HG03097 (cell line): ENCODE measurements around the gene ZNF689.
"Not testable (repeated sequence)": the region's sequence is repeated elsewhere in the genome, so short reads cannot be mapped to it uniquely, and the experiment has no call there.

Experiments used
- ATAC-seq: cut with Tn5 transposase; IDR thresholded peaks from one replicate; pipeline ENCODE4 v1.9.1; 2021; ENCODE audit not compliant: unreplicated experiment, low FRiP score

The ZNF689 gene

DNA sequence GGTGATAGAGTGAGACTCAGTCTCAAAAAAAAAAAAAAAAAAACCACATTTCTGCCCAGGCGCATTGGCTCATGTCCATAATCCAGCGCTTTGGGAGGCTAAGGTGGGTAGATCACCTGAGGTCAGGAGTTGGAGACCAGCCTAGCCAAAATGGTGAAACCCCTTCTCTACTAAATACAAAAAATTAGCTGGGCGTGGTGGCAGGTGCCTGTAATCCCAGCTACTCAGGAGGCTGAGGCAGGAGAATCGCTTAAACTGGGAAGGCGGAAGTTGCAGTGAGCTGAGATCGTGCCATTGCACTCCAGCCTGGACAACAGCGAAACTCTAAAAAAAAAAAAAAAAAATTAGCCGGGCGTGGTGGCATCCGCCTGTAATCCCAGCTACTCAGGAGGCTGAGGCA lies 26.9 kb upstream of the ZNF689 start:
- ATAC-seq = not testable (repeated sequence)

DNA sequence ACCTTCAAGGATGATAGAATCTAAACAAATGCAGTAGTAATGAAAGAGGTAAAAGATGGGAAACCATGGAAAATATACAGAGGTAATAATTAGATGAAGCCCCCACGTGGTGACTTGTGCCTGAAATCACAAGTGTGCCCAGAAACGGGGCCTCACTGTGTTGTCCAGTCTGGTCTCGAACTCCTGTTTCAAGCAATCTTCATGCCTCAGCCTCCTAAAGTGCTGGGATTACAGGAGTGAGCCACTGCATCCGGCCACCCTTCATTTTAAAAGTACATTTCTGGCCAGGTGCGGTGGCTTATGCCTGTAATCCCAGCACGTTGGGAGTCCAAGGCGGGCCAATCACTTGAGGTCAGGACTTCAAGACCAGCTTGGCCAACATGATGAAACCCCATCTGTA lies 26.4 kb upstream of the ZNF689 start:
- no peak for ATAC-seq

DNA sequence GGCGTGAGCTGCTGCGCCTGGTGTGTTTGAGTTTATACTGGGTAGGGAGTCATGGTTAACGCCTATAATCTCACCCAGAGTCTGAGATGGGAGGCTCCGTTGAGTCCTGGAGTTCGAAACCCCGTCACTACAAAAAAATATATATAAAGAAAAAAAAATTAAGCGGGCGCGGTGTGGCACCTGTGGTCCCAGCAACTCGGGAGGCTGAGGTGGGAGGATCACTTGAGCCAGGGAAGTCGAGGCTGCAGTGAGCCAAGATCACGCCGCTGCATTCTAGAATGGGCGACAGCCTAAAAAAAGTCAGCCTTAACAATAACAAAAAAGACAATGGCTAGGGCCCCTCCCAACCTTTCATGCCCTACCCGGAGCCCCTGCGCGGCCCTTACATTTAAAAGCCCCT lies 23.3 kb upstream of the ZNF689 start:
- no peak for ATAC-seq

DNA sequence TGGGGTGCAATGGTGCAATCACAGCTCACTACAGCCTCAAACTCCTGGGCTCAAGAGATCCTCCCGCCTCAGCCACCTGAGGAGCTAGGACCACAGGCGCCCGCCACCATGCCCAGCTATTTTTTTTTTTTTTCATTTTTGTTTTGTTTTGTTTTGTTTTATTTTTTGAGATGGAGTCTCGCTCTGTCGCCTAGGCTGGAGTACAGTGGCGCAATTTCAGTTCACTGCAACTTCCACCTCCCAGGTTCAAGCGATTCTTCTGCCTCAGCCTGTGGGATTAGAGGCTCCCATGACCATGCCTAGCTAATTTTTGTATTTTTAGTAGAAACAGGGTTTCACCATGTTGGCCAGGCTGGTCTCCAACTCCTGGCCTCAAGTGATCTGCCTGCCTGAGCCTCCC lies 22.3 kb upstream of the ZNF689 start:
- ATAC-seq = not testable (repeated sequence)

DNA sequence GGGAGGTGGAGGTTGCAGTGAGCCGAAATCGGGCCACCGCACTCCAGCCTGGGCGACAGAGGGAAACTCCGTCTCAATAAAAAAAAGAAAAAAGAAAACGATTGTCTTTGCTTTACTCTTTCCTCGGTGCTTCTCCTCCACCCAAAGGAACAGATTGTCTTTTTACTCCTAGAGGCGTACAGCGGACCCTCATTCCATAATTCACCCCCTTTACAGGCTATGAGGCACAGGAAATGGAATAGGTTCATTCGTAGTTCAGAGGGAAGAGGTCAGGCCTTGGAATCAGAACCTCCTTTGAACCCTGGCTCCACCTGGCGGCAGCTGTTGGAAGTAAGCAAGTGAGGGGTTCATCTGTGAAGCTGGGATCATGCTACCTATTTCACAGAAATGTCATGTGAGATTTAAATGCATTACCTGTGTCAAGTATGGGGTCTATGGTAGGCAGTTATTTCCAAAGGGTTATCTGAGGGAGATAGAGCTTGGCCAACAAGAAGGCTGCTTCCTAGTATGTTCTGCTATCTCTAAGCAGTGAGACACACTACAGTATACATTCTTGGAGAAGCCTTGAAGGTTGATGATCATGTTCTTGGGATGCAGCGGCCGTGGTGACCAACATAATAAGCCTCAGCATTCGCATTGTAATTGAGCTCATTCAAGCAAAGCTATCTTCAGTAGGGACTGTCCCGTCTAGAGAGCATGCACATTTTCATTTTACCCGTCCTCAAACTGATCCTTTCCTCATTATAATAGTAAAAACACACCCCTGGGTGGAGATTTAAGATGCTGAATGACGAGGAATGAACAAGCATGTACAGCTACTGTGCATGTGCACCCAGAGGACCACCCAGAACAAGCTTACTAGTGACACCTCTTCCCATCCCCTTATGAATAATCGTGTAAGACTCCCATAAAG lies 18.7 kb upstream of the ZNF689 start:
- ATAC-seq = no peak

DNA sequence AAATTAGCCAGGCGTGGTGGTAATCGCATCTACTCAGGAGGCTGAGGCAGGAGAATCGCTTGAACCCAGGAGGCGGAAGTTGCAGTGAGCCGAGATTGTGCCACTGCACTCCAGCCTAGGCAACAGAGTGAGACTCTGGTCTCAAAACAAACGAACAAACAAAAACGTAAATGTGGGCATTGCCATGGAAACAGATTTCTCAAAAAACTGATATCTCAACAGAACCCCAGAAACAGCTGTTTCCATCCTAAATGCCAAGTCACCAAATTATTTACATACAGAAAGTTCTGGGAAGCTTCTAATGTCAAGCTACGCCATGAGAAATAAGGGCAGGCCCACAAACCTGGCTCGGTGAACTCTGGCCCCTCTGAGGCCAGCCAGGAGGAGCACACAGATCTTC lies 16.0 kb upstream of the ZNF689 start:
- ATAC-seq = no peak

DNA sequence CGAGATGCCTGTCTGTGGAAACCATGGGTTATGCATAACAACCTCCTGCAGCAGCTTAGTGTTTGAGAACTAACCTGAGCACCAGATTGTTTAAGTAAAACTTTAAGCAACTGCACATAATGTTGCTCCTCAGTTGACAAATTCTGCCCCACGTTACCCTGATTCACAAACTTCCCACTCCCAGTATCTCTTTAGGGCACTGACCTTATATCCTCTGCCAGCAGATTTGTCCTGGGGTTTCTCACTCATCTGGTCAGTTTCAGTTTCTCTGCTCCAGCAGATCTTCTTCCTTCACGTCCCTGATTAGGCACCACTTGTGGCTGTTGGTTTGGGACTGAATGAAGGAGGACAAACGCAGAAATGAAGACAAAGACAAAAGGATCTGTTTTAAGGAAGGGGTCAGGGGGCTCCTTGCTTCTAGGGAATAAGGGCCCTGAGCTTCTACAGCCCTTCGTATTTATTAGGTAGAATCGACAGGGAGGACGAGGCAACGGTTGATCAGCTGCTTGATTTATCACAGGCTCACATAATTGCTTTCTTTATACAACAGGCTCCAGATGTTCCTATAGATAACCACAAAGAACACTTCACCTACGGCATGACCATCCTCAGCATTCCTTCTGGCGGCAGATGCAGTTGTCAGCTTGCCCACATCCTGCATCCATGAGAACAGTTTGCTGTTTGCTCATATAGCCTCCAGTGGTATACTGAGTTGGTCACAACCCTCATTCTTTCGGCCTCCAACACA lies 13.5 kb upstream of the ZNF689 start:
- no peak for ATAC-seq

DNA sequence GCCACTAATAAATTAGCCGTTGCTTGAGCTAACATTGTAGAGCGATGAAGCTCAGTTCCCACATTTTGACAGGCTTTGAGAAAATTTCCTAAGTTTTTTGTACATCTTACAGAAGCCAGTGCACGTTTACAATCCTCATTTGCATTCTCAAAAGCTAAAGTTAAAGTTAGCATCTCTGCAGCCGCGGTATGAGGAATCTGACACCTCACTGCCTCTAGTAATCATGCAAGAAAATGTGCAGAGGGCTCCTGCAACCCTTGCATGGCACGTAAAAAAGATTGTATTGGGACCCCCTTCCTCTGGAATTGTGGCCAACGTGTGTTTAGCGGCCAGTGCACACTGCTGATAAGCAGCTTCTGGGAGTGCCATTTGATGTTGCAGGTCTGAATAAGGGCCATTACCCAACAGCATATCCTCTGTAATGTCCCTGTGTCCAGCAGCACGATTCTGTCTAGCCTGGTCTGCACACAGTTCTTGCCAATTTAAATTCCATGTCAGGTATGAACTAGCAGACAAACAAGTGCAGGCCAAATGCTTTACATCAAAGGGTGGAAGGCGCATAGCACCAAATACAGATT lies 12.4 kb upstream of the ZNF689 start:
- no peak for ATAC-seq

DNA sequence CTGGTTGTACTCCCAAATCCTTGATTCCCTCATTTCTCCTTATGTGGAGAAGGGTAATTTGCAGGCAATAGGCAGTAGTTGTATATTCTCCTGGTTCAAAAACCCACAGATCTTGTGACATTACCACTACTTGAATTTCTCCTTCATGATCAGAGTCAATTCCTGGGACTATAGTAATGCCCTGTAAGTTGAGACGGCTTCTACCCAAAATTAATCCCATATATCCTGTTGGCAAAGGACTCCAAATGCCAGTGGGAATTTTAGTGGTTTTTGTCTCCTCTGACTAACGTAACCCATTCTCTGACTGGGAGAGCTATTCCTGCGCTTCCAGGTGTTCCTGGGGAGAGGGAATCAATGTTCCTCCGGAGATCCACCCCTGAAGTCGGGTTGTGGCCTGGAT lies 11.6 kb upstream of the ZNF689 start:
- no peak for ATAC-seq

DNA sequence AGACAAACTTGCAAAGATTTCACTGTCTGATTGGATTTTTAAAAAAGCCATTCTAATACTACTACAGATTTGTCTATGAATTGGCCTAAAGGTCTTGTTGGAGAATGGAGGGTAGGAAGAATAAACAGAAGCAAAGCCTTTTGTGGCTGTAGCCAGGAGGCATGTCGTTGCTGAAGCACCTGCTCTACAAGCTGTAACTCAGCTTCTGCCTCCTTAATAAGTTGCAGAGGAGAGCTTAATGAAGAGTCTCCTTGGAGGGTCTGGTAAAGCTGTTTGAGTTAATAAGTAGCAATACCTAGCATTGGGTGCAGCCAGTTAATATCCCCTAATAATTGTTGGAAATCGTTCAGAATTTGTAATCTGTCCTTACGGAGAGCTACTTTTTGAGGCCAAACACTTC lies 10.0 kb upstream of the ZNF689 start:
- no peak for ATAC-seq

DNA sequence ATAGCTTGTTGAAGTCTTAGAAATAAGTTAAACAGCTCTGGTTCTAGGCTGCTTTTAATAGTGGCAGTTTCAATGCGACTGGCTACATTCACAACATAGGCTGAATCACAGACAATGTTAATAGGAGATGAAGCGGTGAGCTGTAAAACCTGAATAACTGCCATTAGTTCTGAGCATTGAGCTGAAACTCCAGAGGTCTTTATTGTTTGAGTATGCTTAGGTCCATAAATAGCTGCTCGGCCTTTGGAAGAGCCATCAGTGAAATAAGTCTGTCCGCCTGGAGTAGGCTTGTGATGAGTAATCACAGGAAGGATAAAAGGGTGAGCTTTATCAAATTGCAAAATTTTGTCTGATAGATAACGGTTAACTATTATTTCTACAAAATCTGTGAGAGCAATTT lies 9.4 kb upstream of the ZNF689 start:
- no peak for ATAC-seq

DNA sequence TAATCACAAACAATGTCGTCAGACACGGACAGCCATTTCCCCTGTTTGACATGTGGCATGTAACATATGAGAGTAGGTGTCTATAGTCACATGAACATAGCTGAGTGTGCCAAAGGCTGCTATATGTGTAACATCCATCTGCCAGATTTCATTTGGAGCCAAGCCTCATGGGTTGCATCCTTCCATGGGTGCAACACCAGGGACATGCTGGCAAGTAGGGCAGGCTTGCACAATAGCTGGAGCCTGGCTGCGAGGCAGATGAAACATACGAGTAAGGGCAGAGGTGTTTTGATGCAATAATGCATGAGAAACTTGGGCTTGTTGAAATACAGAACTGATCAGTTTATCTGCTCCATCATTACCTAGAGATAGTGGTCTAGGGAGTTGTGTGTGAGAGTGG lies 9.0 kb upstream of the ZNF689 start:
- ATAC-seq = no peak

DNA sequence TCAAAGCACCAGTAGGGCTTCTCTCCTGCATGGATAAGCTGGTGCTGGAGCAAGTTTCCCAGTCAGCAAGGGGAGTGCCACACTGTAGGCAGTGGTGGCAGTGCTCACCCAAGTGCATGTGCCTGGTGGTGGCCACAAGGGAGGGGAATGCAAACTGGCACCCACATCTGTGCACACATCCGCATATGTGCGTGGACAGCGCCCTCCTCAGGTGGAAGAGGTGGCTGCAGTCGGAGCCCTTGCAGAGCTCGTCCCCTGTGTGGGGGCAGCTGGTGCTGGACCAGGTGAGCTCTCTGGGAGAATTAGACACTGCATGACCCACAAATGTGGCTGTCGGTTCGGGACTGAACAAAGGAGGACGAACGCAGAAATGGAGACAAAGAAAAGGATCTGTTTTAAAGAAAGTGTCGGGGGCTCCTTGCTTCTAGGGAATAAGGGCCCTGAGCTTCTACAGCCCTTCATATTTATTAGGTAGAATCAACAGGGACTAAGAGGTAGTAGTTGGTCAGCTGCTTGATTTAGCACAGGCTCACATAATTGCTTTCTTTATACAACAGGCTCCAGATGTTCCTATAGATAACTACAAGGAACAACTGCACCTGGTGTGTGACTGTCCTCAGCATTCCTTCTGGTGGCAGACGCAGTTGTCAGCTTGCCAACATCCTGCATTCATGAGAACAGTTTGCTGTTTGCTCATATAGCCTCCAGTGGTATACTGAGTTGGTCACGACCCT lies 5.3 kb upstream of the ZNF689 start:
- no peak for ATAC-seq

DNA sequence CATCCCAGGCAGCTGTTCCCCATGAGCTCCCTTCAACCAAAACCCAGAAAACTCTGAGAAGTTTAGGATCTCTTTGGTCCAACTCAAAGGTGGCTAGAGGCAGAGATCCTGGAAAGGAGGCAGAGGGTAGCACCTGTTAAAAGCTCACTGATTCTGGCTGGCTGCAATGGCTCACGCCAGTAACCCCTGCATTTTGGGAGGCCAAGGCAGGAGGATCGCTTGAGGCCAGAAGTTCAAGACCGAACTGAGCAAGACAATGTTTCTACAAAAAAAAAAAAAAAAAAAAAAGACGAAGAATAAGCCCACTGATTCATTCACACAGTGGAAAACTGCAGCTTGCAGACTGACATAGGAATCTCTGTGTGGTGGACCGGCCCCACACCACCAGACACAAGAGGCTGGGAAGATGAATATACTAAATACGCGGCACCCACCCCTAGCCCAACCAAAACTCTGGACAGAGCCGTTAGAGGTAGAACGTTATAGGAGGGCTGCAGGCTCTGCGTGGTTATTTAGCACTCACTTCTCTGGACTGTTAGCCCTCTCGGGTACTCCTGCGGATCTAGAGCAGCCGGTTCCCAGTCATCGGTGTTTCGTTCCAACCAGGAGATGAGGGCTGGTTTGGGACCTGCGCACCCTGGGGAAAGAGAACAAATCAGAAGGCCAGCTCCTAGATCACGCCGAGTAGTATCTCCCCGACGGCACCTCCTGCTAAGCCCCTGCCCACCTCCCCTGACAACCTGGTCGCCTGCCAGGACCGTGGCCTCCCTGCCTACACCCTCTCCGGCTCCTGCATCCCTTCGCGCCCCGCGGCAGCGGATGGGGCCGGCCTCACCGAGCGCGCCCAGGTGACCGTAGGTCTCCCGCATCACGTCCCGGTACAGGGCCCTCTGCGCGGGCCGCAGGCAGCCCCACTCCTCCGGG lies 925 bp downstream of the ZNF689 start:
- peak; percentile 30 for ATAC-seq

DNA sequence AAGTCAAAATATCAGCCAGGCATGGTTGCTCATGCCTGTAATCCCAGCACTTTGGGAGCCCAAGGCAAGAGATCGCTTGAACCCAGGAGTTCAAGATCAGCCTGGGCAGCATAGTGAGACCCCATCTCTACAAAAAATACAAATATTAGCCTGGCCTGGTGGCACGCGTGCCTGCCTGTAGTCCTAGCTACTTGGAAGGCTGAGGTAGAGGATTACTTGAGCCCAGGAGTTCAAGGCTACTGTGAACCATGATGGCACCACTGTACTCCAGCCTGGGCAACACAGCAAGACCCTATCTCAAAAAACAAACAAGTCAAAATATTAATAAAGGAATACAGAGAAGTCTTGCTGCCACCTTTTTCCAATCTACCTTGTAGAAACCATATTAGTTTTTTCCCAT lies 4.2 kb downstream of the ZNF689 start:
- ATAC-seq = no peak

DNA sequence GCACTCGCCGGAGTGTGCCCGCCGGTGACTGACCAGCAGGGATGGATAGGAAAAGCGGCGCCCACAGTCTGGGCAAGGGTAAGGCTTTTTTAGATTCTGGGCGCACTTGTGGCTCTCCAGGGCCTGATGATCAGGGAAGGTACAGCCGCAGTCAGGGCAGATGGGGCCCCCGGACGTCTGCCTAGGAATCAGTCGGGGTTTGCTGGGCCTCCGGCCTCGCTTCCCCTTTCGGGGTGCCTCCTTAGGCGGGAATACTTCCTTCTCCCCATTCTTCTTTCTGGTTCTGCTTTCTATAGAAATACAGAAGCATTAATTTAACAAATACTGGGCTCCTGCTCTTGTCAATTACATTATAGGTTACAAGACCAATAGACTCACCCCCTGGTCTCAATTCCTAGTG lies 5.0 kb downstream of the ZNF689 start:
- ATAC-seq = no peak

DNA sequence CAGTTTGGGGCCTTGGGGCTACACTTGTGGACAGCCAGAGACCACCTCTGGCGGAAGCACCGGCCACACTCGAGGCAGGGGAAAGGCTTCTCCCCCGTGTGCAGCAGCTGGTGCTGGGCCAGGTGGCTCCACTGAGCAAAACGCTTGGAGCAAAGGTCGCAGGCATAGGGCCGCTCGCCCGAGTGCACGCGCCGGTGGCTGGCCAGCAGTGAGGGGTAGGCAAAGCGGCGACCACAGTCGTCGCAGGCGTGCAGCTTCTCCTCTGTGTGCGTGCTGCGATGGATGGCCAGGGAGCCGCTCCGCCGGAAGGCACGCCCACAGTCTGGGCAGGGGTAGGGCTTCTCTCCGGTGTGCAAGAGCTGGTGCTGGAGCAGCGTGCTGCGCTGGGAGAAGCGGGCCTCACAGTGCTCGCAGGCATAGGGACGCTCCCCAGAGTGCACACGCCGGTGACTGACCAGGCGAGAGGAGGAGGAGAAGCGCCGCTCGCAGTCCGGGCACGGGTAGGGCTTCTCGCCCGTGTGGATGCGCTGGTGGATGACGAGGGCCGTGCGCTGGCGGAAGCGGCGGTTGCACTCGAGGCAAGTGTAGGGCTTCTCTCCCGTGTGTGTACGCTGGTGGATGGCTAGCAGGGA lies 5.8 kb downstream of the ZNF689 start:
- ATAC-seq = no peak

DNA sequence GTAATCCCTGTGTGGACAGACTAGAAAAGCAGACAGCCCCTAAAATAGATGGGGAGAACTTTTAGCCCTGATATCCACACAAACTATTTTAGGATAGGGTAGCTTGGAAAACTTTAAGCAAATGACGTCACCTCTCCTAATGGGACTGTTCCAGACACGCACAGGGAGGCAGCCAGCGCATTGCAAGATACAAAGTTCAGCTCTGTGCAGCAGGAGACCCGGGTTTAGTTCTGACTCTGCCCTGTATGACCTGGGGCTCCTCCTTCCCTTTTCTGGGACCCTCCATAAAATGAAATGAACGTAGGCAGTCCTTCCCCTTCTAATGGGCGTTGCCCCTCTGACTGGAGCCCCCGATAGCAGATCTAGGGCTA lies 6.3 kb downstream of the ZNF689 start:
- ATAC-seq = no peak

DNA sequence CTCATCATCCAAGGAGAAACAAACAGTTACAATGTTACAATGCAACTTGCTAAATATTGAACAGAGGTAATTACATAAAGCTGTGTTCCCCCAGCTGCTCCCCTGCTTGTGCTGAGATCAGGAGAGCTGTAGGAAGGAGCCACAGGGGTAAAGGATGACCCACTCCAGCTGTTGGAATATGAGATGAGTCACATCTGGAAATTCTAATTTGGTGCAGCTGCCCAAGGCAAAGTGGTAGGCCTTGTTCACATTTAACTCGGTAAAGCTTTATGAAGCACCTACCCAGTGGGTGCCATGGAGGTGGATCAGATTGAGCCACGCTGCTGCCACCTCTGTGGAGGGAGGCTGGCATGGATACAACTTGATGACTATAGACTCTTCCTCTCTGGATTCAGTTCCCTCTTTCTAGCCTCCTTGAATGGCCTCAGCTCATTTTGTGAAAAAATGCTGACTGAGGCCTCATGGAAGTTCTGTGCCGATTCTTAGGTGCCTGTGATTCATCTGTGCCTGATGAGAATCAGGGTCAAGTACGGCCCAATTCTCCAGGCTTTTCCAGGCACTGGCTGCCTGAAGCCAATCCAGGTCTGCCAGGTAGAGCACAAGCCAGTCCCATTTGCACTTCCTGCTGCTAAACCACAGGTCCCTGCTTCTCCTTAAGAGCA lies 7.4 kb downstream of the ZNF689 start:
- no peak for ATAC-seq
